Type B pancreatic cell (in vitro differentiated cells): Measurements from ENCODE around the gene ZCCHC7. TPM values are rescaled to one million over a fixed set of nuclear protein-coding genes. Genes with fewer than 3 reads are reported as not detected.

ENCODE experiments used
- DNase-seq: peaks from one replicate; pipeline ENCODE4 v3.0.0; 2021; ENCODE audit warnings: mixed read lengths; ENCODE audit not compliant: unreplicated experiment; ENCODE audit errors: extremely low spot score
- H3K27ac Mint-ChIP-seq: 2 replicates; pipeline ENCODE4 v1.8.0; 2021; ENCODE audit warnings: mild to moderate bottlenecking, mixed read lengths
- H3K27me3 Mint-ChIP-seq: 2 replicates; pipeline ENCODE4 v1.8.0; 2021; ENCODE audit warnings: mixed read lengths
- H3K36me3 Mint-ChIP-seq: 2 replicates; pipeline ENCODE4 v1.8.0; 2021; ENCODE audit warnings: mixed read lengths
- H3K4me1 Mint-ChIP-seq: one replicate; pipeline ENCODE4 v1.8.0; 2021; ENCODE audit warnings: mixed read lengths; ENCODE audit not compliant: unreplicated experiment
- H3K4me3 Mint-ChIP-seq: 2 replicates; pipeline ENCODE4 v1.8.0; 2021; ENCODE audit warnings: mild to moderate bottlenecking, mixed read lengths
- H3K9me3 Mint-ChIP-seq: 2 replicates; pipeline ENCODE4 v1.8.0; 2021; ENCODE audit warnings: mixed read lengths
- total RNA-seq: library from RNA; stranded (reverse); gene quantifications from 2 replicates; pipeline ENCODE4 v1.2.1, GENCODE V29; 2021; ENCODE audit warnings: low replicate concordance
- TF ChIP-seq, protein P1 (sequence below): fragments of 200-600 bp; sonication (generic); conservative IDR thresholded peaks from 2 replicates; pipeline ENCODE4 v1.5.0; 2021; ENCODE audit warnings: antibody characterized with exemption, mild to moderate bottlenecking

ZCCHC7 gene
- total RNA-seq, 1 donor from 2014 or later = 20.3 TPM

DNA sequence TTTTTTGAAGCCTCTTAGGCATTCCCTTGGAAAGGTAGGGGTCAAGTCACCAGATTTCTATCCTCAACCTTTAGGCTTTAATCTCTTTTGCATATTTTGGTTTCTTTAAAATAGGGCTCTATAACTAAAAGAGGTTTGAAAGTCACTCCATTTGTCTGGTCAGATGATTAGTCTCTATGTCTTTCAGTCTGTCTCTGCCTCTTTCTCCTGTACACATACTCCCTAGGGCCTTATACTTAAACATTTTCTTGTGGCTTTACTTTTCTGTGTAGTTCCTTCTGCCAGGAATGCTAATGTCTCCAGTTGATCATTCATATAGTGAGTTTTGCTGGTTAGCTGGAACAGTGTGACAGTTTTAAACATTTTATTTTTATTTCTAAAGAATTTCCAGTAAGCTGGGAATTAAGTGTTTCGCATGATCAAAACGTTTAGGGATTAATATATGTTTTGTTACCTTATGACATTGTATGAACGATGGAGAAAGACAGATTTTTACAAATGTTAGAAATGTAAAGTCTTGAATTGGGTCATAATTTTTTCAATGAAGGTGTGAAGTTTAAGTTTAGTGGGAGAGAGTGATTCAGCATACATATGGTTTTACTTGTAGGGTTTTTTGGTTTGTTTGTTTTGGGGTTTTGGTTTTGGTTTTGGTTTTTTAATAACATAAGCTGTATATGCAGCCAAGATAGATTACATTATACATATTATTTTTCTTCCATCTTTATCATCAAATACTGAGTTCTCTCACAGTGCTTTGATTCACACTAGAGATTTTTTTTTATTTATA is 90.6 kb downstream of the ZCCHC7 start:
- DNase-seq = no peak
- H3K9me3 Mint-ChIP-seq = no peaks in the 10 kb centered on the region
- no peak overlapping the region for H3K27ac Mint-ChIP-seq
- H3K27me3 Mint-ChIP-seq = no peaks in the 10 kb centered on the region
- peaks cover 2% of the 10 kb centered on the region for H3K4me1 Mint-ChIP-seq
- H3K4me3 Mint-ChIP-seq = no peak overlapping the region
- TF ChIP-seq, protein P1, sequence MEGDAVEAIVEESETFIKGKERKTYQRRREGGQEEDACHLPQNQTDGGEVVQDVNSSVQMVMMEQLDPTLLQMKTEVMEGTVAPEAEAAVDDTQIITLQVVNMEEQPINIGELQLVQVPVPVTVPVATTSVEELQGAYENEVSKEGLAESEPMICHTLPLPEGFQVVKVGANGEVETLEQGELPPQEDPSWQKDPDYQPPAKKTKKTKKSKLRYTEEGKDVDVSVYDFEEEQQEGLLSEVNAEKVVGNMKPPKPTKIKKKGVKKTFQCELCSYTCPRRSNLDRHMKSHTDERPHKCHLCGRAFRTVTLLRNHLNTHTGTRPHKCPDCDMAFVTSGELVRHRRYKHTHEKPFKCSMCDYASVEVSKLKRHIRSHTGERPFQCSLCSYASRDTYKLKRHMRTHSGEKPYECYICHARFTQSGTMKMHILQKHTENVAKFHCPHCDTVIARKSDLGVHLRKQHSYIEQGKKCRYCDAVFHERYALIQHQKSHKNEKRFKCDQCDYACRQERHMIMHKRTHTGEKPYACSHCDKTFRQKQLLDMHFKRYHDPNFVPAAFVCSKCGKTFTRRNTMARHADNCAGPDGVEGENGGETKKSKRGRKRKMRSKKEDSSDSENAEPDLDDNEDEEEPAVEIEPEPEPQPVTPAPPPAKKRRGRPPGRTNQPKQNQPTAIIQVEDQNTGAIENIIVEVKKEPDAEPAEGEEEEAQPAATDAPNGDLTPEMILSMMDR = no peak
- H3K36me3 Mint-ChIP-seq = peaks cover 16% of the 10 kb centered on the region

DNA sequence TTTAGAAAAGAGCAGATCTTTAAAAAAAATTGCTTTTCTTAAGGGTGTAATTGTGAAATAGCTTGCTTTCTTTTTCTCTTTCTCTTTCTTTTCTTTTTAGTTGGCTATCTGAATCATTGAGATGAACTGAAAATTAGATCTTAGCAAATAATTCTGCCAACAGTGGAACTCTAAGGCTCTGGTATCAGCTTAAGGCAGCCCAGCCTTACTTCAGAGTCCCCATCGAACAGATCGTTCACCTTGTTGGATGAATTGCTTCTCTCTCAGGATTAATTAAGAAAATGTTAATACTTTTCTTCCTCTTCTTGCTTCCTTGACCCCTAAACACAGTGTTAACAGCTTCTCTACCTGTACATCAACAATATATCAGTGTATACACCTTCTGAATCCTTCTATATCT is 92.1 kb downstream of the ZCCHC7 start:
- TF ChIP-seq, protein P1 = no peak
- Mint-ChIP-seq H3K9me3 (no peaks in the 10 kb centered on the region), H3K27ac (no peak overlapping the region), H3K4me3 (no peak overlapping the region), H3K36me3 (peaks cover 8% of the 10 kb centered on the region), H3K4me1 (peaks cover 3% of the 10 kb centered on the region), H3K27me3 (no peaks in the 10 kb centered on the region)
- no peak for DNase-seq

DNA sequence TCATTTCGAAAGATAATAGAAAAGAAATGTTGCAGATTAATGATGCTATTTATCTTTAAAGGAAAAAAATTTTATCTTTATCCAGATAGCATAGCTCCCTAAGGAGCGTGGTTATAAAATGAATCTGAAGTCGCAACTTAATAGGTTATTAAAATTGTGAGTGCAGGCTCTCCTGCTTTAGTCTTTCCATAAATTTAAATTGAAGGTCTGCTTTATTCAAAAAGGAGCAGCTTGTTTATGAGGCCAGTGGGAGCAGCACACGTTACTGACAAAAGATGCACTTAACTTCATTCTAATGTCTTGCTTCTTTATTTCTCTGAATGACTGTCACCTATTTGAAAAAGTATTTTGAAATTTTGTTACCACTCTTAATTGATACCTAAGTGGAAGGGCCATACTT is 95.0 kb downstream of the ZCCHC7 start:
- H3K27me3 Mint-ChIP-seq = no peaks in the 10 kb centered on the region
- H3K4me3 Mint-ChIP-seq = no peak overlapping the region
- H3K36me3 Mint-ChIP-seq = no peaks in the 10 kb centered on the region
- DNase-seq = no peak
- no peaks in the 10 kb centered on the region for H3K9me3 Mint-ChIP-seq
- TF ChIP-seq, protein P1 = no peak
- peaks cover 3% of the 10 kb centered on the region for H3K4me1 Mint-ChIP-seq
- H3K27ac Mint-ChIP-seq = no peak overlapping the region

DNA sequence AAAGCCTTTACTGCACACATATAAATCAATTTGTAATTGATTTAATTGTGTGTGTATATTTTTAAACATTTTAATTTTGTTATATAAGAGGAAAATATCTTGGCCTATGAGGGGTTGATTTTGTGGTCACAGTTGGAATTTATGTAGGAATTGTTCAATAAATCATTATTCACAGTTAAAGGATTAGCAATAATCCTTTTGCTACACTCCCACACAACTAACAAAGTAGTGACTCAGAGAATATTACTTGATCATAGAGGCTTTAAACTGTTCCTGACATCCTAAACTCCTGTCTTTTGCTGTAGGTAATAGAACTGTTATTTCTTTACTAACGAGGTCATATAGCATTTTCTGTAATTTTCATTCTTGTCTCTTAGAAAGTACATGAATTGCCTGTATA is 95.5 kb downstream of the ZCCHC7 start:
- H3K36me3 Mint-ChIP-seq = no peaks in the 10 kb centered on the region
- H3K27ac Mint-ChIP-seq = no peak overlapping the region
- peaks cover 3% of the 10 kb centered on the region for H3K4me1 Mint-ChIP-seq
- TF ChIP-seq, protein P1 = no peak
- no peaks in the 10 kb centered on the region for H3K27me3 Mint-ChIP-seq
- H3K4me3 Mint-ChIP-seq = no peak overlapping the region
- H3K9me3 Mint-ChIP-seq = no peaks in the 10 kb centered on the region
- DNase-seq = no peak

DNA sequence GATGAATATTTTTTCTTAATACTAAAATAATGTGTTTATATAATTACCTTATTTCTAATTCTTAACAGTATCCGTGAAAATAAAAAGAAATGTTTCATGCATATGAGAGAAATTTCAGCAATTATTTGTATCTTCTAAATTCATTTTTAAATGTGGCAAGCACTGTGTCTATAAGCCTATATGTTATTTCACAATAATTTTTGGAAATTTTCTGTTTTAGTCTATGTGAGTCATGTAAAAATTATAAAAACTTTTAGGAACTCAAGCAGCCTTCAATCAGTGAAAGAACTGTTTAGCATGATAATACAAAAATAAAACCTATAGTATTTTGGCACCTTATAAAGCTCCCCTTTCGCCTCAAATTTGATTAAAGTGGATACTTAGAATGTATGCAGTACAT is 96.8 kb downstream of the ZCCHC7 start:
- DNase-seq = no peak
- Mint-ChIP-seq H3K9me3 (no peaks in the 10 kb centered on the region), H3K27me3 (no peaks in the 10 kb centered on the region), H3K4me3 (no peak overlapping the region), H3K36me3 (no peaks in the 10 kb centered on the region), H3K4me1 (peaks cover 3% of the 10 kb centered on the region), H3K27ac (no peak overlapping the region)
- TF ChIP-seq, protein P1 = no peak
